ENCODE measurements around the gene DRC3.
"Not testable (repeated sequence)": the region's sequence is repeated elsewhere in the genome, so short reads cannot be mapped to it uniquely, and the experiment has no call there.

The DRC3 gene, protein sequence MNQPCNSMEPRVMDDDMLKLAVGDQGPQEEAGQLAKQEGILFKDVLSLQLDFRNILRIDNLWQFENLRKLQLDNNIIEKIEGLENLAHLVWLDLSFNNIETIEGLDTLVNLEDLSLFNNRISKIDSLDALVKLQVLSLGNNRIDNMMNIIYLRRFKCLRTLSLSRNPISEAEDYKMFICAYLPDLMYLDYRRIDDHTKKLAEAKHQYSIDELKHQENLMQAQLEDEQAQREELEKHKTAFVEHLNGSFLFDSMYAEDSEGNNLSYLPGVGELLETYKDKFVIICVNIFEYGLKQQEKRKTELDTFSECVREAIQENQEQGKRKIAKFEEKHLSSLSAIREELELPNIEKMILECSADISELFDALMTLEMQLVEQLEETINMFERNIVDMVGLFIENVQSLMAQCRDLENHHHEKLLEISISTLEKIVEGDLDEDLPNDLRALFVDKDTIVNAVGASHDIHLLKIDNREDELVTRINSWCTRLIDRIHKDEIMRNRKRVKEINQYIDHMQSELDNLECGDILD

DNA sequence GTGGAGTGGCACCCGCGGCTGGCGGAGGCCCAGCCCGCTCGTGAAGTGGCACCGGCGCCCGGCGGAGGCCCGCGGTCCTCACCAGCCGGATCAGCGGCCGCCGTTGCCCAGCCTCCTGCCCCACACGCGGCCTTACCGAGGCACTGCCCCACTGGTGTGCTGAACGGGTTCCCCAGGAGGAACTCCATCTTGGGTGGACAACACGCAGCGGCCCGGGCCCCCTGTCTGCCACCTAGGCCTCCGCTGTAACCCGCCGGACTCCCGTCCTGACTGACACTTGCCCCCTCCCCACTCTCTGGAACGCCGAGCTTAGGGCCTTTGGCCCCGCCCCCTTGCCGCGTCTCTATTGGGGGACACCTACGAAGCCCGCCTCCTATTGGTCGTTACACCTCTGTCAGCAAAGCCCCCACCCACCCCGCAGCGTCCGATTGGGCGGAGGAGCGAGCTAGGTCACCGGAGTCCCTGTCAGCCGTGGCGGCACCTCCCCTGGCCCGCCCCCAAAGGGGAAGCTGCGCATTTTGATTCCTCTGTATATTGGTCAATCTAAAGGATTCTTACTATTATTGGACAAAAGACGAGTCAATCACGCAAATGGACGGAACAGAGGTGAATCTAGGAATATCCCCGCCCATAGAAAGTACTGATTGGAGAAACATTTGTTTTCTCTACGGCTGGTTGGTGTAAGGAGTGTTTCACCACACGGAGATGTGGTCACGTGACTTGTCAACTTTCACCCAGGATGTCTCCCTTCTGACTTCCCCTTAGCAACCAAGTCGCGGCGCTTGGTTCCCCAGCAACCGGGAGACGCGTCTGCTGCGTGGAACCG is at the start of gene DRC3, which contains the start of gene TOM1L2:
TSS of gene DRC3 (plus strand) at position 737 of the 826 bp plus-strand sequence. CDS start 4,737 bp downstream, outside the sequence.
TSS of gene TOM1L2 (minus strand) at position 275 of the 826 bp plus-strand sequence. CDS start at position 188, 87 bp downstream.
- peak; percentile 100 for DNase-seq

DNA sequence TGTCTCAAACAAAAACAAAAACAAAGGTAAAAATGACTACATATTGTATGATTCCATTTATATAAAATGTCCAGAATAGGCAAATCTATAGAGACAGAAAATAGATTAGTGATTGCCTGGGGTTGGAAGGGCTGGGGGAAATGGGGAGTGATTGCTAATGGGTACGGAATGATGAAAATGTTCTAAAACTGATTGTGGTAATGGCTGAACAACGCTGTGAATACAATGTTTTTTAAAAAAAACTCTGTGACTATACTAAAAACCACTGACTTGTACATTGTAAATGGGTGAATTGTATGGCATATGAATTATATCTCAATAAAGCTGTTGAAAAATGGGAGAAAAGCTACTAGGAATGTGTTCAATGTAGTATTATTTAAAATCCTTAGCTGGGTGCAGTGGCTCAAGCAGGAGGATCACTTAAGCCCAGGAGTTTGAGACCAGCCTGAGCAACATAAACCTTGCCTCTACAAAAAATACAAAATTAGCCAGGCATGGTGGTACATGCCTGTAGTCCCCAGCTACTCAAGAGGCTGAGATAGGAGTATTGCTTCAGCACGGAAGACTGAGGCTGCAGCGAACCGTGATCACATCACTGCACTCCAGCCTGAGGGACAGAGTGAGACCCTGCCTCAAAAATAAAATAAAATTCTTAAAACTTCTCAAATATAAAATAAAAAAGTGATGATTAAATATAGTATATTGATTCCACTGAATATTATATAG is 48.4 kb upstream of the DRC3 start:
- no peak for DNase-seq

DNA sequence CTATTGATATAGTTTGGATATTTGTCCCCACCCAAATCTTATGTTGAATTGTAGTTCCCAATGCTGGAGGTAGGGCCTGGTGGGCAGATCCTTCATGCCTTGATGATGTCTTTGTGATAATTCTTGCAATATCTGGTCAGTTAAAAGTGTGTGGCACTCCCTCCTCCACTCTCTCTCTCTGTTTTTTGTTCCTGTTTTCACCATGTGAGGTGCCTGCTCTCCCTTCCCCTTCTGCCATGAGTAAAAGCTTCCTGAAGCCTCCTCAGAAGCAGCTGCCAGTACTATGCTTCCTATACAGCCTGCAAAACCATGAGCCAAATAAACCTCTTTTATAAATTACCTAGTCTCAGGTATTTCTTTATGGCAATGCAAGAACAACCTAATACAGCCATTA is 47.8 kb upstream of the DRC3 start:
- no peak for DNase-seq

DNA sequence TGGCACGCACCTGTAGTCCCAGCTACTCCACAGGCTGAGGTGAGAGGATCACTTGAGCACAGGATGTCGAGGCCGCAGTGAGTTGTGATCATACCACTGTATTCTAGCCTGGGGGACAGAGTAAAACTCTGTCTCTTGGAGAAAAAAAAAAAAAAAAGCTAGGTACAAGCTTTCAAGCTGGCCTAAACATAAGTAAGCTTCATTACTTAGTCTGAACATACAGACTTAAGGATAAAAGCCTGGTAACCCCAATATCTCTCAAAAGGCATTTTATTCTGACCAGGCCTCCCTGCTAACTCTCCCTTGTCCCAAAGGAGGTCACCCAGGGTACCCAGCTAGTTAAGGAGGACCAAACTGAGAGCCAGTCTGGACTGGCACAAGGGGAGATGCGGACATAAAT is 46.6 kb upstream of the DRC3 start:
- DNase-seq = no peak

DNA sequence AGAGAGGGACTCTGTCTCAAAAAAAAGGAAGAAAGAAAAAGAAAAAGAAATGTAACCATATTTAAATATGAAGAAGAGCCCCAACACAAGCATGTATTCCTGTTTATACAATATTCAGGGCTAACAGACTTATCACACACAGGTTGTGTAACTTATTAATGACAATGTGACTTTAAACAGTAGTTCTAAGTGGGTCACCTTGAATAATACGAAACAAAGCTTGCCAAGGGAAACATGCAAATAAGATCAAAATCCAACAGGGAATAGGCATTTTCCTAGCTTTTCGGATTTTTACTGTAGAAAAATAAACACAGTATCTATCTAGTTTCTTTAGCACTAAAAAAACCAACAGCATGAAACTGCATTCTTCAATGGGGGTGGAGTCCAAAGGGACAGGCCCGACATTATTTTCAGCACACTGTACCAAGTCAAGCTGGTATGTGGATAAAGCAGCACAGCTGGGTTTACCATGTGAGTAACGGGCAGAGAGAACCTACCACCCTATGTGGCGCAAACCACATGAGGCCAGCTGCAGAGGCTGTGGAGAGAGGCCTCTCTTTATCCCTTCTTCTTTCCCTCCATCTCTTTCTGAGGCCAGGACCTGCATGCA is 45.7 kb upstream of the DRC3 start:
- no peak for DNase-seq

DNA sequence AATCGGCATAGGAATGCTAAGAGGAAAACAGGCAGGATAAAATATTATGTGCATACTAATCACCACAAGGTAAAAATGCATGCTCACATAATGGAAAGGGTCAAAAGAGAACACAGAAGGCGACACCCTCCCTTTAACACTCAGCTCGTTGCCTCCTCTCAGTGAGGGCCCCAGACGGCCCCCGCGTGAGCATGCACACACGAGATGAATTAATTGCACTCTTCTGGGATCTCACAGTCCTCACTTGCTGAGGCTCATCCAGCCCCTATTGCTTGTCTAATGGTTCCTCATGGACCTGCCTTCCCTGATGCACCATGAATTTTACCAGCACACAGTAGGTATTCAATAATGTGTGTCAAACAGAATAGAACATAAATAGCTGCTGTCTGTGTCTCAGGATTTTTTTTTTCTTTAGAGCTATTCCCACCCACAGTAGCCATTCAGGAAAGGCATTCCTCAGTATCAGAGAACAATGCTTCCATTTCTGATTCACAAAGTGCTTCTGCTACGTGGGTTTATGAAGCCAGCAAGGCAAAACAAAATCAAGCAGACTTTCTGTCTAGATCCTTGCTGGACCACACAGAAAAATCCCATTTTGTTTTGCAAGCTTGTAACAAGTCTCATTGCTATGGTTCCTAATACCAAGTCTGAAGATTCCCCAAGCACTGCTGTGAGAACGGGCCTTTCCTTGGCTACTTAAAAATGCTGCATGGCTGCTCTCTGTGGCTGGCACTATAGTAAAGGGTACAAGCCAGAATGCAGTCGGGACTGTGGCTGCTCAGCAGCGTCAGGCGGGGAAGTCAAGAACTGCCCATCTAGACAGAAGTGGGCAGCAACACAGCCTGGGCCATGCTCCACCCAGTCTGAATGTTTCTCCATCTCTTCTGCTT is 44.0 kb upstream of the DRC3 start:
- DNase-seq = no peak

DNA sequence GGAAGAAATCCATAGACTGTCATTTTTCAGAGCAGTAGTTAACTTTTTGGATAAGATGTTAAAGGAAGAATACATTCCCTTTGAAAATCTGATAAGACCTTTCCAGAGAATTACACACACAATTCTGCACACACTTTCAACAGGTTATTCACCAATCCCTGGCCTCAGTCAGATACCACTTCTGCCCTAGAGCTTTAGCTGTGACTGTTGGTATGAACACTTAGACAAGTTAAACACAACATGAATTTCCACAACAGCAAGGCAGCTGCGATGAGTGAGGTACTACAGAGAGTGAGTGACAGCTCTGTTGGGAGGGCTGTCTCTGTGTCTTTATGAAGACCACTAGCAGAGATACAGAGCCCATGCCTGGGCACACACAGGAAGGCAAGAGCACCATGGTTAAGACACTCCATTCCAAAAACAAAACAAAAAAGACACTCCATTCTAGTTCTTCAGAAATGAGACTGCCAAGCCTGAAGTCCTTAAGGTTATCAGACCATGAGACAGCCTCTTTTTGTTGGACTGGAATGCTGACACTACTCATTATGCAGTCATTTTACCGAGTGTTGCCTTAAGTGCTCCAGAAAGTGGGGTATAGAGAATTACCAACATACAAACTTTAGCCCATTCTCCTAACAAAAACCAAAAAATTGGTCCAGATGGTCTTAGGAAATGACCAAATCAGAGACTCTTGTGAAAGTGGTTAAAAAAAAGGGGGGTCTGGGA is 42.8 kb upstream of the DRC3 start:
- no peak for DNase-seq

DNA sequence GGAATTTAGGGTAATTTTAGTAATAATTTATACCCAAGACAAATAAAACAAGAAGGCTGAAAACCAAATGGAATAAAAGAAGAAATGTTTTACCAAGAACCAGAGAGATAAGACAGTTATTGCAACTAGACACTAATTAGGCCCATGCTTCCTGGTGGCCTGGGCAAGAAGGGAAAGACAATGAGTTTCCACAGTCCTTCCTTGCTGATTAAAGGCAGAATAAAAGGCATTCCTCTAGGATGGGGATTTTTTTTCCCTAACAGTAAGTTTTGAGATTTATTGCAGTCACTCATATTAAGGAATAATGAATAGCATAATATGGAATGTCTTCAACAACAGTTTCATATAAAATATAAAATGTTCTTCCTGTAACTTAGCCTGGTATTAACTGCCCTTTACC is 42.0 kb upstream of the DRC3 start:
- no peak for DNase-seq

DNA sequence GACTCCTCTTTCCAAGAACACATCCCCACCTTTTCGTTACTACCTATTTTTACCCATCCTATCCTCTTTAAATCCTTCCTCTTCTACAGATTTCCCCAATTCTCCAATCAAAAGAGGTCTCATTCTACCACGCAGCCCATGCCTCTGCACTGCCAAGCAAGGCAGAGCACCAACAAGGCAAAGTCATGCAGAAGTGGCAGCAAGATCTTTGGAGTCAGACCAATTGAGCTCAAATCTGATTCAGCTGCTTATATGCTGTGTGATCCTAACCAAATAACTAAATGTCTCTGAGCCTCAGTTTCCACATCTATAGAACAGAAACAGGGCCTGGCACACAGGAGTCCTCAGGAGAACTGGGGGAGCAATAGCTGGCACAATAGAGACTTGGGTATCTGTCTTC is 41.5 kb upstream of the DRC3 start:
- no peak for DNase-seq

DNA sequence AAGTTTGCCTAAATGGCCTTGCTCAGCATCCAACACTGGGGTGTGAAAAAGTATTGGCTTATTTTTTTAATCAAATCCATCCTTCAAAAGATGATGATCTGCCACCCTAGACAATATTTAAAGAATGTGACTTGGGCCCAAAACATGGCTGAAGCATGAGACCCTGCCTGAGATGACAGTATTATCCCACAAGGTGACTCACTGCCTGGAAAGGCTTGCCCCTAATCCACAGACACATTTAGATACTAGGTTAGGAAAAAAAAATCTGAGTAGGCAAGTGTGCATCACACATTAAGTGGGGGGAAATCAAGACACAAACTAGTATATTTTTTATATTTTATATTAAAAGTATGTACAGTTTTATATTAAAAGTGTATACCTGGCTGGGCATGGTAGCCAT is 38.9 kb upstream of the DRC3 start:
- no peak for DNase-seq

DNA sequence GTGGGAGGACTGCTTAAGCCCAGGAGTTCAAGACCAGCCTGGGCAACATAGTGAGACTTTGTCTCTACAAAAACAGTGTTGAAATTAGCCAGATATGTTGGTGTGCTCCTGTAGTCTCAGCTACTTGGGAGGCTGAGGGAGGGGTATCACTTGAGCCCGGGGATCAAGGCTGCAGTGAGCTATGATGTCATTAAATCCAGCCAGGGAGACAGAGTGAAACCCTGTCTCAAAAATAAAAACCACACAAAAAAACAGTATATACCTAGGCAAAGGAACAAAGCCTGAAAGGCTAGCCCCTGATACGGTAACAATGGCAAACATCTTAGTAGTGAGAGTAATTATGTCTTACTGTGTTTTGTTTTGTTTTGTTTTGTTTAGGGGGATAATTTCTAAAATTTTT is 38.4 kb upstream of the DRC3 start:
- DNase-seq = no peak

DNA sequence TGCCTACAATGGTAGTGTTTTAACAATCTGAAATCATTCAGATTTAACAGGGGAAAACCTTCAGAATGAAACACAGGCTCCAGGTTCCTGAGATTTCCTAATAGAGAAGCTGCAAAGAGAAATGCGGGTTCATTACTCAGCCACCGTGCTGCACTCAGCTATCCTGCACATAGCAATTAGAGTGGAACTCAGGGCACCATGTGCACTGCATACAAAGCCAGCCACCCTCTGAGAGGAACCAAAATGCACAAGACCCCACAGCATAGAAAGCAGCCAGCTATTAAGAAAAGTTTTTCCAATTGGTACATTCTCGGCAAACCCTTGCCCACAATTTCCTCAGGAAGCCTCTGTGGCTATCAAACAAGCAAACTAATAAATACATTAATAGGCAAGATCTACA is 37.9 kb upstream of the DRC3 start:
- no peak for DNase-seq

DNA sequence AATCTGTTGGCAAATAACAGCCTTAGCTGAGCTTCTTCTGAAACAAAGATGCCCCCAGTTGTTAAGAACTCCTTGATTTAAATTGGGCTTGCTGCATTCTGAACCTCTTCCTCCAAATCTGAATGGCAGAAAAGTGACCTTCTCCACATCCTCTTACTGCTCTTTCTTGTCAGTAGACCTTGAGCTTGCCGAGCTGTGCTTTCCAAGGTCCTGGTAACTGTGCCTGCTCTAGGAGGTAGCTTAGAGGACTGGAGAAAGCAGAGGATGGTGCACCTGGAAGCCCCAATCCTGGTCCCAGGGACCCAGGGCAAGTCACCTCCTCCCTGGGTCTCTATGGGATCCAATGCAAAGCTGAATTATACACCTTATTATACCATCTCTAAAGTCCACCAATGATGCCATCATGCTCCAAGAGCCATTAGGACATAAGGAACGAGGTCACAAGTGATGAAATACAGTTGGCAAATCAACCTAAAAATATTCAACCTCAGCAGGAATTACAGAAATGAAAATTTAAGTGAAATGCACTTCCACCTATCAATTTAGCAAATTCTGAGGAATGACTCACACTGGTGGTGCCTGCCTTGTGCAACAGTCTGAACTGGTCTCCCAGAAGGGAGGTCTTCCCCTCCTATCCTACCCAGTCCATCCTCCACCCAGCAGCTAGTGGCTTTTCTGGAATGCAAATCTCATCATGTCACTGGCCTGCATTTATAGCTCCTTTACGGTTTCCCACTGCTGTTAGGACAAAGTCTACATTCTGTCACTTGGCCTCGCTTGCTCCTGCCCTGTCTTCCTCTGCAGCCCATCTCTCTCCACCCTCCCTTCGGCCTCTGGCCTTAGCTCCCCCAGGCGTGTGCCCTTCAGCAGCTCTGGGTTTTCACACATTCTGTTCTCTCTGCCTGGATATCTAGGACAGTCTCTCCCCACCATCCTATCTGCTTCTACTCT is 37.1 kb upstream of the DRC3 start:
- no peak for DNase-seq

DNA sequence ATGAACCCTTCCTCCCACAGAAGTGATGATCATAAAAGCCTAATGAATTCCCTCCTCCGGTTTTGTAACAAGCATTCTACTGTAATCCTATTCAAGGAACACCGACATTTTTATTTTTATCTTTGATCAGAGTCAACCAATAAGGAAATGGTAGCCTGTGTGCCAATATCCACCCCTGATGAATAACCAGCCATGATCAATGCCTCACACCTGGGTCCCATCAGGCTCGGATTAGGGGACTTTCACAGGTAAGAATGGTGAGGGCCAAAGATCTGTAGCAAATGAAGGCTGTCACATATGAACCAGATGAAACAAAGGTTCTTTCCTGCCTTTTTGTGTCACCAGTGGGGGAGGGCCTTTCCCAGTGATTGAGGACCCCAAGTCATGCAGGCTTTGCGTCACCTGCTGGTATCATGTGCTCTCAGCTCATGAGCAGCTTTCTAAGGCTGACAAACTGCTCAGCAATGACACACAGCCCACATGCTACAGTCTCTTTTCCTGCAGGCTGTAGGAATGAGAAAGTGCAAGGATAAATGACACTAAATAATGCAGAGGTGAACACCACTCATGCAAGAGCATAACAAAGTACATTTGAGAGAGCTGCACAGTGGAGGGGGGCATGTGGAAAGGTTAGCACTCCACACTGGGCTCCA is 35.3 kb upstream of the DRC3 start:
- no peak for DNase-seq

DNA sequence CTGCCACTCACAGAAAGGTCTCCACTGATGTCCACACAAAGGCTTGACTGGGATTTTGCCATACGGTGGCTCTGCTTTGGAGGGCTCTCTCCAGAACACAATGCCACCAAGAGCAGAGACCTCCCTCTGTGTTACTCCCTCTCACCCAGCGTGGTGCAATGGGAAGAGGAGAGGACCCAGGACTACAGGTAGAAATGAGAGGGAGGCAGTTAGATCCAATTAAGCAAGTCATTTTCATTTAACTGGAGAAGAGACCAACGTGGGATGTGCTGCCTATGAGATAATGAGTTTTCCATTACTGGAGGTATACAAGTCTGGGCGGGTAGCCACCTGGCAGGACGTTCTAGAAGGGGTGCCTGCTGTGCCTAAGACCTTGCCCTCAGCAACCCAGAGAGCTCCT is 34.7 kb upstream of the DRC3 start:
- DNase-seq = no peak

DNA sequence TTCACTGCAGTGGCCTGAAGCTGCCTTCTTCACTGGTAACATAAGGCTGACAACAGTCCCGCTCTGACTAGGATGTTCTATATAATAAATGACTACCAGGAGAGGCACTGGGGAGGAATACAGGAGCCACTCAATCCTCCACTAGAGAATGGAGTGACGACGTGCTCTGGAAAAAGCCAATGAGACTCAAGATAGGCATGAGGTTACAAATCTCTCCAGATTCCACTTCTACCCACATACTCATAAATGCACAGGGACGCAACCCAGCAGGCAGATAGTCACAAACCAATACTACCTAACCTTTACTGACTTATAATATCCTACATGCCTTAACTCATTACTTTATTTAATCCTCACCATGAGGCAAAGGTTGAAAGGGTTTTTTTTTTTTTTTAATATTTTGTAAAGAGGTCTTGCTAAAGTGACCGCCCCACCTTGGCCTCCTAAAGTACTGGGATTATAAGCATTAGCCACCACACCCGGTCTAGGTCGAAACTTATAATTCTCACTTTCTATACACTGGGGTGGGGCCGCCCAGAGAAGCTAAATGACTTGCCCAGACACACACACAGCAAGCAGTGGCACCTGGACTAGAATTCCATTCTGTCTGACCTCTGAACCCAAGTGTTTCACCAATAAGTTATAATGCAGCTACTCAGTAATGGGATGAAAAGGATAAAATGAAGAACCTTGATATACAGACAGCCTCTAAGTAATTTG is 34.1 kb upstream of the DRC3 start:
- DNase-seq = no peak

DNA sequence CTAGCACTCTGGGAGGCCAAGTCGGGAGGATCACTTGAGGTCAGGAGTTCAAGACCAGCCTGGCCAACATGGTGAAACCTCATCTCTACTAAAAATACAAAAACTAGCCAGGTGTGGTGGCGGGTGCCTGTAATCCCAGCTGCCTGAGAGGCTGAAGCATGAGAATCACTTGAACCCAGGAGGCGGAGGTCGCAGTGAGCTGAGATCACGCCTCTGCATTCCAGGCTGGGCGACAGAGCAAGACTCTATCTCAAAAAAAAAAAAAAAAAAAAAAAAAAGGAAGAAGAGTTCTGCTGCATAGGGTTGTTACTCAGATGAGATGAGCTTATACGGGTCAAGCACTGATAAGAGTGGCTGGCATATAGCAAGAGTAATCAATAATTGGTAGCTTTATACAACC is 32.7 kb upstream of the DRC3 start:
- not testable (repeated sequence) for DNase-seq

DNA sequence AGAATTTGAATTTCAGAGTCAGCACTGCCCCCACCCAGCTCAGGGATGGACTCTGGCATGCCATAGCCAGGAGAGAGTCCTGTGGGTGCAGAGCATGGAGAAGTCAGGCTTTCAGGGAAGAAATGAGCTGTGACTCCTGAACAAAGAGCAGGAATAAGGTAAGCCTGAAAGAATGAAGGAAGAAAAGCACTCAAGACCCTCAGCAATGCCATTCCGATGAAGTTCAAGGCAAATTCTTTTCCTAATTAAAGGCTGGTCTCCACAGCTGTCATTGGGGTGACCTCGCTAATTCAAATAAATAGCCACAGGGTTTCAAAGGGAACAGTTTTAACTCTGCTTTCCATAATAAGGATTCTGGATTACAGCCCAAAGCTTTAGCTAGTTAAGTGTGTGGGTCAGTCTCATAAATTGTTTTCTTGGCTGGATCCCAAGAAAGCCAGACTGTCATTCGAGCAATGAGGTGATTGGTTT is 32.2 kb upstream of the DRC3 start:
- no peak for DNase-seq
